Stimulated activated CD8-positive, alpha-beta memory T cell treated with anti-CD3 and anti-CD28 coated beads, Interleukin-12 subunit alpha, Interleukin-12 subunit beta, amount 100 ng/mL, for 4 hours (primary cell): ENCODE results near the gene TBC1D1.

Source experiments
- DNase-seq: peaks from one replicate; pipeline ENCODE4 v3.0.0-alpha.2; 2020; ENCODE audit warnings: low read depth

The TBC1D1 gene

DNA sequence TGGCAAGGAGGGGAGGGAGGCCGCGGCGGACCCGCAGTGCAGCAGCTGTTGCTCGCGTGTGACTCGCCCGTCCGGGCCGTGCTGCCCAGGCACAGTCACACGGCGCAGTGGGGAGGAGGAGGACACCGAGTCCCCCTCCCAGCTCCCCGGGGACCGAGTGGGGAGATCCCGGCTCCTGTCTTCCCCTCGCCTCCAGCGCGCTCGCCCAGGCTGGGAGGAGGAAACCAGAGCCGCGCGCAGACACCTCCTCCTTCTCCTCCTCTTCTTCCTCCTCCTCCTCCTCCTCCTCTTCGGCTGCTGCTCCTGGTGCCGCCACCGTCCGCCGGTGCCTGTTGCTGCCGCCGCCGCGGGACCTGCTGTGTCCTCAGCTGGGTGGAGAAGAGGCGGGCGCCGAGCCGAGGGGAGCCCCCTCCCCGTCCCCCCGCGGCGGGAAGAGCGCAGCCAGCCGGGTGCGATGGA, at the start of gene TBC1D1:
Gene TBC1D1, plus strand, starts transcription at position 284 of the 459 bp plus-strand sequence. CDS start 11,012 bp downstream, outside the sequence.
- DNase-seq, result peak; percentile 18

DNA sequence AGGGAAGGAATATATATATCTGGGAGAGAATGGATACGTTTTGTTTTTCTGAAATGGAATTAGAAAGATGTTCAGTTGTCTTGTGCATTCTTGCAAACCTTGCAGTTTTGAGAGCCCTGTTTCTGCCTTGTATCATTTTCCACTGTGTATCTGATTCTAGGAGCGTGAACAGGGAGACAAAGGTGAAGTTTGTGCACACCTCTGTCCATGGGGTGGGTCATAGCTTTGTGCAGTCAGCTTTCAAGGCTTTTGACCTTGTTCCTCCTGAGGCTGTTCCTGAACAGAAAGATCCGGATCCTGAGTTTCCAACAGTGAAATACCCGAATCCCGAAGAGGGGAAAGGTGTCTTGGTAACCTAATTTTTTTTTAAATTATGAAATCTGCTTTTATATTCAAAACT, 46.7 kb upstream of the TBC1D1 start:
- no peak for DNase-seq

DNA sequence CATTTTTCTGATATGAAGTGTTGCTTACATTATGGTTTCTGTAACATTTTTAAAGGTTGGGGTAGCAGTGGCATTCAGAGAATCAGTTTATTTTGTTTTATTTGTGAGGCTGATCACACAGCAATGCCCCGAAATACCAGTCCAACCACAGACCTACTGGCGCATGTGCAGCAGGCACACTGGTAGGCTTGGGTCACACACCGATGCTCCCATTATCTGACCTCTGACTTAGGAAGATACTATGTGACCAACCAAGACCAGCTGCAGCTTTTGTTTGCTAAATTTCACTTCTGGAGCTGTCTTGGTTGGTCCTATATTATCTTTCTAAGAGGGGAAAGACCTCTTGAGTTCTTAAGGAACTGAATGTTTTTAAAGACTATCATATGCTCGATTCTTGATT, 45.7 kb upstream of the TBC1D1 start:
- DNase-seq, result no peak

GRCh38 chr4:37847311-37847884, 43.5 kb upstream of the TBC1D1 start:
- no peak for DNase-seq

- no peak for DNase-seq
Measured at GRCh38 chr4:37852376-37852775, 38.5 kb upstream of the TBC1D1 start.

DNA sequence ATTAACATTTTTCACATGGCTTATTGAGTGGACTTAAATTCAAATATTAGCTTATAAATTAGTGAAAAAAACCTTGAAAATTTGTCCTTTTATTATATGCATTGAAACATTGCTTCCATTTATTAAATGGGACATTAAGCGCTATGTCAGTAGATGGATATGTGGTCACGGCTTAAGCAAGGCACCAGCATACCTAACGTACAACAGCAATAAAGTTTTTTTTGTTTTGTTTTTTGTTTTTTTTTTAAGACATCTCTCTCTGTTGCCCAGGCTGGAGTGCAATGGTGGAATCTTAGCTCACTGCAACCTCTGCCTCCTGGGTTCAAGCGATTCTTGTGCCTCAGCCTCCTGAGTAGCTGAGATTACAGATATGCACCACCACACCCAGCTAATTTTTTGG, 32.8 kb upstream of the TBC1D1 start:
- DNase-seq, result no peak

GRCh38 chr4:37858872-37859271, 32.0 kb upstream of the TBC1D1 start:
- no peak for DNase-seq

GRCh38 chr4:37860266-37860665, 30.6 kb upstream of the TBC1D1 start:
- DNase-seq, result no peak

- no peak for DNase-seq
Measured at GRCh38 chr4:37862961-37863360, 27.9 kb upstream of the TBC1D1 start.

DNA sequence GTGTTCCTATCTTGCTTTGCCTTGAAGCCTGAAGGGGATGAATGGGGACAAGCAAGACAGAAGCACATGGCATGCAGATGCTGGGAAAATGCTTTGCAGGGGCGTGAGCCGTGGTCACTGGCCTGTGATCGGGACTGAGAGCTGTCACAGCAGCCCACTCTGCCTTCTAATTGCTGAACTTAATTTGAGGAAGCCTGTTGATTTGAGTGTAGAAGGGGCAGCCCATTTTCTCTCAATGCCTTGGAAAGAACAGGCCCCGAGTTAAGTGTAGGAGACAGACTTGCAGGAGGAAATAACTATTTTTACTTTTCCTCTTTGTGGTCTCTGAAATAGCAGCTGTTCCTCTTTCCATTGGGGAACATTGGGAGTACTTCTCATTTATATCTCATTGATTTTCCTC, 26.1 kb upstream of the TBC1D1 start:
- no peak for DNase-seq

DNA sequence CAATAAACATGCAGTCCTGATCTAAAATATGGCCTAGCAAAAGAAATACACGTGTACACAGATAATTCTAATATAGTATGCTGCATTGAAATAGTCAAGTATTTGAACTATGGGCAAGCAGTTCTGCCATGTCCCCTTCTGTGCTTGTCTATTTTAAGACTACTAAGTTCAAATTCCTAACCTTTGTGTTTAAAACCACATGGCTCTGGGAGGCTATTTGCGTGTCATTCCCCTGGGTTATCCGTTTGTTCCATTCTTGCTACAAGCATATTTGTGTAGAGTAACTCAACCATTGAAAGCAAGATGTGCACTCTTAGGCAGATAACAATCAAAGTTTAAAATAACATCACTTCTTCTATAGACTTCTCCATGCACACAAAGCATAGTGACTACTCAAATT, 25.4 kb upstream of the TBC1D1 start:
- no peak for DNase-seq

DNA sequence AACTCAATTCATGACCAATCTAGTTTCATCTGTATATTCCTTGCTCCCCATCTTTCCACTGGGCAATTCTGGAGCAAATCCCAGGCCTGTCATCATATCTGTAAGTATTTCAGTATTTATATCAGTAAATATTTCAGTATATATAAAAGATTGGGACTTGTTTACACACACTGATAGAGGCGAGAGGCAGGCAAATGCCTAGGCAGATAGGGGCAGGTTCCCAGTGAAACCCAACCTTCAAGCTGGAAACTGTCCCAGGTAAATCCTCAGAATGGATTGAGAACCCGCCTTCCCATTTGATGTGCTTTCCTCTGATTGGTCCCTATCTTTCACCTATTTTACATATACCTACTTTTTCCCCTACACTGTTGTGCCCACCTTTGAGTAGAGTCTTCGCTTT, 23.8 kb upstream of the TBC1D1 start:
- DNase-seq, result no peak

GRCh38 chr4:37868238-37868637, 22.6 kb upstream of the TBC1D1 start:
- DNase-seq, result no peak

- DNase-seq, result no peak
Measured at GRCh38 chr4:37872310-37872988, 18.4 kb upstream of the TBC1D1 start.

GRCh38 chr4:37873386-37873785, 17.5 kb upstream of the TBC1D1 start:
- no peak for DNase-seq

- no peak for DNase-seq
Measured at GRCh38 chr4:37876156-37876555, 14.7 kb upstream of the TBC1D1 start.

DNA sequence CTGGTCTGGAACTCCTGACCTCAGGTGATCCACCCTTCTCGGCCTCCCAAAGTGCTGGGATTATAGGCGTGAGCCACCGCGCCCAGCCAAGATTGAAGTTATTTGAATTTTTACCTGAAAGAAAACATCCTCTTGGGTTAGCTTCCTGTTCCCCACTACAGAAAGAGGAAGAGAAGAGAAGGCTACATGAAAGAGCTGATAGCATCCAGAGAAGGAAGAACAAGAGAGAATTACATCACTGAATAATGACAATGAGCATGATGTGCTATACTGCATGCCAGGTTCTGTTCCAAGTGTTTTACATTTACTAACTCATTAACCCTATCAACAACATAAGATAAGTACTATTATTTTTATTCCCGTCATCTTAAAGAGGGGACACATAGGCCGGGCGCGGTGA, 11.5 kb upstream of the TBC1D1 start:
- no peak for DNase-seq

GRCh38 chr4:37881811-37882210, 9.1 kb upstream of the TBC1D1 start:
- DNase-seq, result no peak

DNA sequence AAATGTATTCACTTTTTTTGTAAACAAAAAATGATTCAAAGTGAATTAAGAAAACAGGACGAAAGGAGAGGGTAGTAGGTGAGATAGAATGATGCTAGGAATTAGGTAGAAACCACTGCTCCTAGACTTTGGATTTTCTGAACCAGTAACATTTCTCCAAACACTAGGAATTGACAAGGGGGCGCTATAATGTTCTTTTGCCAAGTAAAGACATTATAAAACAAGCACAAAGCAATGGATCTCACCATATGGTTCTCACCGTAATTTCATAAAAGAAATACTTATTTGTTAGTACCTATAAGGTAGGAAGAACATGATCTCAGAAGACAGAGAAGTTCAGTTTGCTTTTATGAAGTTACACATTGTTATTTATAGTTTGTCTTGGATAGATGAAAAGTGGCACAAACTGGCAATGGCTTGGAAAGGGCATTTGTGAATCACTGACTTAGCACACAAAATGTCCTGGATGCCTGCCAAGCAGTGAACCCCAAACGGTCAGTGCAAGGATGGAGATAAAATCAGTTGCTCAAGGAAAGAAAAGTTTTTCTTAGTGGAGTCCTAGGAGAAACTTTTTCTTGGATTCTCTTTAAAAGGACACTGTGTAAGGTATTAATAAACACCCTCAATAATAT, 8.1 kb upstream of the TBC1D1 start:
- no peak for DNase-seq

DNA sequence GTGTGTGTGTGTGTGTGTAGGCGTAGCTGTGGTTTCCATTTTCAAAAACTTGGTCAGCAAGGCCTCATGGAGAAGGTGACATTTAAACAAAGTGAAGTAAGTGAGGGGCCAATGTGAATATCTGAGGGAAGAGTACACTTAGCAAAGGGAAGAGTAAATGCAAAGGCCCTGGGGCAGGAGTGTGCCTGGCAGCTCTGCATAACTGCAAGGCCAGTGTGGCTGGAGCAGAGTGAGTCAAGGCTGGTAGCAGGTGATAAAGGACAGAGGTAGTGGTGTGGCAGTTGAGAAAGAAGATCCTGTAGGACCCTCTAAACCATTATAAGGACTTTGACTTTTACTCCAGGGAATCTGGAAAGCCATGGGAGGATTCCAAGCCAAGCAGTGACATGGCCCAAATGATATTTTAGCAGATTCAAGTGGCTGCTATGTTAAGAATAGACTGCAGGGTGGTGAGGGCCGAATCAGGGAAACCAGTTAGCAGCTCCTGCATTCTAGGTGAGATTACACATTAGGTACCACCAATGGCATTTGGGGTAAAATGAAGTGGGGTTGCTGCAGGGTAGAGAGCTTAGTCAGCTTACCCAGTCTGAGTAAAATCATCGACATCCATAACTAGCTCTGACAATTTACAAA, 5.9 kb upstream of the TBC1D1 start:
- DNase-seq, result no peak

GRCh38 chr4:37885496-37885895, 5.4 kb upstream of the TBC1D1 start:
- no peak for DNase-seq

DNA sequence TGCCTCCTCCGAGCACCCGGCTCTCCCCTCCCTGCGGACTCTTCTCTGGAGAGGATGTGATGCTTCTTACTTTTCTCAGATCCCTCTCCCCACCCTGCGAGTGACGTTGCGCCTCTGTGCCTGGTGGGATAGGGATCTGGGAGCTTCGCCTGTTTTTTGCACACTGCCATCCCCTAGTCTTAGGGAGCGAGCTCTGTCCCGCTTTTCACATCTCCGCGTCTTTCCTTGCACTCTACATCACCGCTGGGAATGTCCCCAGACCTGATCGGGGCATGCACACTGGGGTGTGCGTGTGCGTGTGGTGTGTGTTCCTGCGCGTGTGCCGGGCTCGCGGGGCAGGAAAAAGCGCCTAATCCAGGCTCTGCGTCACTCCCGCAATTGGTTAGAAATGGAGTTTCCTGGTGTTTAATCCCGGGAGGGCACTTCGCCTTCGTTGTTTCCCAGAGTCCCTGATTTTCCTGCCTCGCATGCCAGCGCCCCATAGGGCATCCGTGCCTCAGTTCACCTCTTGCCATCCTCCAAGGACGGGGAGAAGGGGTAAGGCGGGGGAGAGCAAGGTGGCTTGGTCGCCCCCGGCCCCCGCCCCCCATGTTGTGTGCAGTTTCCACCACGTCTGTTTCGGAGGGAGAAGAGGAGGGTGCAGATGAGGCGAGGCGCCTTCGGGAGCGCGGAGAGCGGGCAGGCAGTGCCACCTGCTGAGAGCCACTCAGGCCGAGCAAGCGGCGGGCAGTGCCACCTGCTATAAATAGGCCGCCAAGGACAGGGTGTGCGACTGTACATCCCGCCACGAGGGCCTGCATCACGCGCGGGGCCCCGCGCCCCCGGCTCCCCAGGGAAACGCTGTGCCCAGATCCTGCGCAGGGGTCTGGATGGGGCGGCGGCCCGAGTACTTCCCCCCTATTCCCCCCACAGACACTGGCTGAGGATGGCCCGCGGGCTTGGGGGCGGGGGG, 759 bp upstream of the TBC1D1 start:
- no peak for DNase-seq
